Lower leg skin (tissue), 4 donors: ENCODE data around the gene PRKCE. TPM values are rescaled to one million over a fixed set of nuclear protein-coding genes. Genes with fewer than 3 reads are reported as not detected.

Experiments
- DNase-seq, 2 donors: peaks; one replicate each; pipeline ENCODE4 v3.0.0-alpha.2; 2019; ENCODE audit warnings: low spot score in 2 of 2
- H3K4me3 ChIP-seq: fragments of 200-600 bp; sonication (generic); 2 replicates; pipeline ENCODE4 v1.5.1; 2017; ENCODE audit warnings: mild to moderate bottlenecking, low read depth; ENCODE audit not compliant: poor library complexity, severe bottlenecking
- POLR2A ChIP-seq, 2 donors: fragments of 450-650 bp; IDR thresholded peaks; one replicate each; pipeline ENCODE4 v1.6.1; 2016 to 2017; ENCODE audit warnings: antibody characterized with exemption in 2 of 2, mild to moderate bottlenecking in 1 of 2, moderate library complexity in 1 of 2
- WGBS, 2 donors: methylation state at CpG; one replicate each; pipeline ENCODE4 v1.1.5; 2018; 5-methylcytosine and 5-hydroxymethylcytosine counted together
- intact Hi-C: fragments of 100-400 bp; cut with DNase I; formaldehyde crosslinking; loops from one replicate; pipeline ENCODE4 v1.15.0; 2023; ENCODE audit warnings: low total_unique reads
- total RNA-seq, 4 donors: library from RNA; depleted of rRNA; stranded (reverse); fragments of >200 nt; gene quantifications; one replicate each; pipeline ENCODE4 v1.1.0, GENCODE V29; 2016
- TF ChIP-seq, protein P1 (sequence below), 3 donors: fragments of 450-650 bp; IDR thresholded peaks; one replicate each; pipeline ENCODE4 v1.5.1; 2016; ENCODE audit warnings: antibody characterized with exemption in 3 of 3, mild to moderate bottlenecking in 3 of 3, moderate library complexity in 2 of 3

The PRKCE gene
- total RNA-seq, 4 donors from 2014 or later: 3.5 to 10.3 (median 6.1) TPM

DNA sequence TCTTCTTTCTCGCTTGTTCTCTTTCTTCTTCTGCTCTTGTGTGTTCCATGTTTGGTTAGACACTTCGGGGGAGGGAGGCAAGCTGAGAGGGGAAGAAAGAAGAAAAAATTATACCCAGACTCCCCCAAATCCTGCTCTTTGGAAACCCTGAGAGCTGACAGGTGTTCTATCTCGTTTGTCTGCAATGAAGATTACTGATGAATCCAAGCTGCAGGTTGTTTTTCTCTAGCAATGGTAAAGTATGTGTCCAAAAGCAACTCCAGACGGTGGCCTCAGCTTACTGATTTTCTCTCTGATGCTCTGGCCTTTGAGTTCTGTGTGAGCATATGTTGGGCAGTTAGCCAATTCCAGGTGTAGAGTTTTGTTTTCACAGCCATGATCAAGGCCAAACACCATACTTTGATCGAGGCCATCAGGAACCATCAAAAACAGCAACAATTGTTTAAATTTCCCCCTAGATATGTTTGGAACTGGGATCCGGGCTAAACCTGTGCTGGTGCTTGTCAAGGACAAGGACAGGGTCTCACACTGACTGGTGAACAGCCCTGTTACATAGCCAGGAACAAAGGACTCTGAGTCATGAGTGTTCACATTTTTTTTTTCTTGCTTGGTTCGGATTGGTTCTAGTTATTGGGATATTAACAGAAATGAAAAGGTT is 142.0 kb downstream of the PRKCE start:
- WGBS, 2 donors: 80% methylated on average over 7 of the region's 7 CpGs
- DNase-seq: no peak
- intact Hi-C loops: no loop called here
- TF ChIP-seq, protein P1, sequence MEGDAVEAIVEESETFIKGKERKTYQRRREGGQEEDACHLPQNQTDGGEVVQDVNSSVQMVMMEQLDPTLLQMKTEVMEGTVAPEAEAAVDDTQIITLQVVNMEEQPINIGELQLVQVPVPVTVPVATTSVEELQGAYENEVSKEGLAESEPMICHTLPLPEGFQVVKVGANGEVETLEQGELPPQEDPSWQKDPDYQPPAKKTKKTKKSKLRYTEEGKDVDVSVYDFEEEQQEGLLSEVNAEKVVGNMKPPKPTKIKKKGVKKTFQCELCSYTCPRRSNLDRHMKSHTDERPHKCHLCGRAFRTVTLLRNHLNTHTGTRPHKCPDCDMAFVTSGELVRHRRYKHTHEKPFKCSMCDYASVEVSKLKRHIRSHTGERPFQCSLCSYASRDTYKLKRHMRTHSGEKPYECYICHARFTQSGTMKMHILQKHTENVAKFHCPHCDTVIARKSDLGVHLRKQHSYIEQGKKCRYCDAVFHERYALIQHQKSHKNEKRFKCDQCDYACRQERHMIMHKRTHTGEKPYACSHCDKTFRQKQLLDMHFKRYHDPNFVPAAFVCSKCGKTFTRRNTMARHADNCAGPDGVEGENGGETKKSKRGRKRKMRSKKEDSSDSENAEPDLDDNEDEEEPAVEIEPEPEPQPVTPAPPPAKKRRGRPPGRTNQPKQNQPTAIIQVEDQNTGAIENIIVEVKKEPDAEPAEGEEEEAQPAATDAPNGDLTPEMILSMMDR (IDR thresholded peaks at IDR 0.05): no peak
- TF ChIP-seq POLR2A (IDR thresholded peaks at IDR 0.05): no peak
- no peak overlapping the region for H3K4me3 ChIP-seq

DNA sequence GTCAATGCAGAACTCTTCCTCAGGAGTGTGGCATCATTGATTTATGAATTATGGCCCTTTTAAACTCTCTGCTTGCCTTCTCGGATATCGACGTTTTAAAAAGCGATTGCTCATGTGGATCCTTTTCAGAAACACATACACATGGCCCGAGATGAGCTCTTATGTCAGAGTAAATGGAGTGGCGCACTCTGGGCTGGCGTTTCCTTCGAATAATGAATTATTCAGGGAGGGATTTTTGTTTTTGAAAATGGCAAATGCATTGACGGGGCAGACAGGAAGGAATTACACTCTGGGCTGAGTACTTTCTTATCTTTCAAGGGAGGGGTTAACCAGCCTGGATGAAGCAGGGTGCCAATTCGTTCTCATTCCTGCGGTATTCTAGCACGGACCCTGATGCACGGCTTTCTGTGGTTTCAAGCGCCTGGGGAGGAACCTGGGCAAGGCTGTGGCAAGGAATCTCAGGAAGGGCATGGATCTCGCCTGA is 142.7 kb downstream of the PRKCE start:
- no peak for TF ChIP-seq POLR2A (IDR thresholded peaks at IDR 0.05)
- TF ChIP-seq, protein P1 (IDR thresholded peaks at IDR 0.05): no peak
- no peak overlapping the region for H3K4me3 ChIP-seq
- 64 to 71% methylated on average over 15 of the region's 15 CpGs for WGBS, 2 donors
- no peak for DNase-seq
- intact Hi-C loops: no loop called here

DNA sequence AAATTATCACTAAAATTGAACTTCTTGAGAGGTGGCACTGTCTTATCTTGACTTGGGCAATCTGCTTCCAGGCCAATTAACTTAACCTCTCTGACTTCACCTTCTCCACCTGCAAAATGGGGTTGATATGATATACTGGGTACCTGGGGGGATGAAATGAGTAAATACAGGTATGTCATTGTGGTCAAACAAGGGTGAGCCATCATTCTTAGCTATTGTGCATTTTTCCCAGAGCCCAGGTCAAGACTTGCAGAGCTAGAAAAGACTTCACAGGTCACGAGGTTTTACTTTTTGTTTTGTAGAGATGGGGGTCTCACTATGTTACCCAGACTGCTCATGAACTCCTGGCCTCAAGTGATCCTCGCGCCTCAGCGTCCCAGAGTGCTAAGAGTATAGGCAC is 145.0 kb downstream of the PRKCE start:
- TF ChIP-seq, protein P1 (IDR thresholded peaks at IDR 0.05): no peak
- TF ChIP-seq POLR2A (IDR thresholded peaks at IDR 0.05): no peak
- intact Hi-C loops: no loop called here
- DNase-seq: no peak
- H3K4me3 ChIP-seq: no peak overlapping the region
- 75 to 100% methylated on average over 4 of the region's 4 CpGs for WGBS, 2 donors

DNA sequence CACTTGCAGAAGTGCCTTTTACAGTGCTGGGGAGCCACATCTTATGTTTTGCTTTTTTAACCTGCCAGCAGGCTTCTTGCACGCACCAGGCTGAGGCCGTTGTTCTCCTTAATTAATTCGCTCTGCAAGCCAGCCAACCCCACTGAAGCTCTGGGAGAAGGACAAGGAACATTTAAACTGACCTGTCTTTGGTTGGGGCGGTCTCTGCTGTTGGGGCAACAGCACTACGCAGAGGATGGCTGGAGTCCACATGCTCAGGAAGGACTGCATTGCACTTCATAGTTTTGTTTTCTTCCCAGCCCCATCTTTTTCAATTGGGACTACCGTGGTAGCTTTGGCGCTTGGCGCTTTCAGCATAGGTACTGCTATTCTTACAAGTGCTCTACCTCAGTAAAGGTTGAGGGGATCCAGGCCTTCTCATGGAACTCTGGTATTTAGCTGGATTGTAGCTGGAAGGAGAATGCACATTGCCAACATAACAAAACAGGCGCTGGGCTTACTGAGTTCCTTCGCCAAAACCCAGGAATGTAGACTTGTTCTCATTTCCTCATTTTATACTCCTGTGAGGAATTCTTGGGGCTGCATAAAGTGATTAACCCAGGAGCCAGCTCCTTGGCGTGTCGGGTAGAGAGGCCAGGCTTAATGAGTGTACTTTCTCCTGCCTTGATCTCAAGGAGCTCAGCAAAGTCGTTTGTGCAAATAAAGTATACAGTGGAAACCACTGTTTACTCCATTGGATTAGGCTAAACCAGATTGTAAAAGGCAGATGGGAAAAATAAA is 146.2 kb downstream of the PRKCE start:
- TF ChIP-seq, protein P1 (IDR thresholded peaks at IDR 0.05): no peak
- TF ChIP-seq POLR2A (IDR thresholded peaks at IDR 0.05): no peak
- intact Hi-C loops: no loop called here
- WGBS, 2 donors: 84 to 88% methylated on average over 13 of the region's 13 CpGs
- DNase-seq: no peak
- no peak overlapping the region for H3K4me3 ChIP-seq

DNA sequence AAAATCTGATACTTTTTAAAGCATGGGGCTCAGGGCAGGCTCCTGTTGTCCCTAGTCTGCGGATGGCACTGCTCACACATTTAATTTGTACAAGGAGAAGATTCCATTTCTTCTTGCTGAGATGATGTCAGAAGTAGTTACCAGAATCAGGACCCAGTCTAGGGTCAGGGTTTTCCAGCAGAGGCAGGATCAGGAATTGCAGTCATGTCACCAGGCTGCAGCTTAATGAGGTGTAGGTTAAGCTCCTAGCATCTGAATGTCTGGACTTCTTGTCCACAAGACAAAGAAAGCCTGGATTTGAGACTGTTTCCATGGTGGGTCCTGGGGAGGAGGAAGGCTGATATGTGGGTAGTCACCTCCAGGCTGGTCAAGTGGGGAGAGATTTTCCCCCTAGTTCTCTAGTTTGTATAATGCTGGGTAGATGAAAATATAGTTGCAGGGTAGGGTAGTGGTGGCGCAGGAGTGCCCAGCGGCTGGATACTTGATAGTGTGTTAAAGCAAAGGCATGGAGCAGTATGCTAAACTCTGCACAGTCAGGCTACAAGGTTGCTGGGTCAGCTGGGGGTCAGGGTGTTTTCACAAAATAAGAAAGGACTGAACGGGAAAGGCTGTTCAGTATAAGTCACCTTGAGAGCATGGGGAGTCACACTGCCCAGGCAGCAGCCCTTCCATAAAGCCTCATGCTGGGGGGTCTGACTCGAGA is 148.4 kb downstream of the PRKCE start:
- TF ChIP-seq POLR2A (IDR thresholded peaks at IDR 0.05): no peak
- TF ChIP-seq, protein P1 (IDR thresholded peaks at IDR 0.05): no peak
- WGBS, 2 donors: 79 to 100% methylated on average over 5 of the region's 5 CpGs
- H3K4me3 ChIP-seq: no peak overlapping the region
- DNase-seq: no peak
- intact Hi-C loops: no loop called here
